ENCODE data around the gene GPS1.

- no peak for TF ChIP-seq TAF1 (IDR thresholded peaks at IDR 0.05; ENCODE audit: borderline replicate concordance, insufficient read depth, low read length)
- TF ChIP-seq SIN3A (IDR thresholded peaks at IDR 0.05; ENCODE audit: borderline replicate concordance, insufficient read depth, low read length): no peak
- no peak for TF ChIP-seq POLR2AphosphoS5 (IDR thresholded peaks at IDR 0.05; ENCODE audit: low read depth, low read length)
- TF ChIP-seq REST (IDR thresholded peaks at IDR 0.05; ENCODE audit: insufficient read depth in 1 of 2, low read depth in 2 of 2, low read length in 2 of 2): no peak
These were observed 53.2 kb downstream of the GPS1 start for GRCh38 chr17:82104797-82105416.
